NCI-H774 (cell line): ENCODE results near the gene CD47.

ENCODE experiments used
- DNase-seq: peaks from one replicate; lab custom pipeline; 2025; lab: John Stamatoyannopoulos, UW

The CD47 gene

GRCh38 chr3:108090701-108091497, at the start of gene CD47:
TSS of gene CD47 (minus strand) at chr3:108091031. CDS start at chr3:108090908, 123 bp downstream.
- DNase-seq = peak; percentile 70

- DNase-seq = no peak
Measured at GRCh38 chr3:108137460-108137814, 46.6 kb upstream of the CD47 start.

- no peak for DNase-seq
Measured at GRCh38 chr3:108136561-108137459, 46.0 kb upstream of the CD47 start.

- DNase-seq = no peak
Measured at GRCh38 chr3:108134555-108134880, 43.7 kb upstream of the CD47 start.

GRCh38 chr3:108133858-108134554, 43.2 kb upstream of the CD47 start:
- no peak for DNase-seq

GRCh38 chr3:108133048-108133369, 42.2 kb upstream of the CD47 start:
- DNase-seq = no peak

- DNase-seq = no peak
Measured at GRCh38 chr3:108131475-108132134, 40.8 kb upstream of the CD47 start.

GRCh38 chr3:108130701-108131474, 40.1 kb upstream of the CD47 start:
- no peak for DNase-seq

- no peak for DNase-seq
Measured at GRCh38 chr3:108130236-108130635, 39.4 kb upstream of the CD47 start.

- peak; percentile 7 for DNase-seq
Measured at GRCh38 chr3:108127301-108127988, 36.6 kb upstream of the CD47 start.

- DNase-seq = no peak
Measured at GRCh38 chr3:108126348-108126747, 35.5 kb upstream of the CD47 start.

- peak; percentile 73 for DNase-seq
Measured at GRCh38 chr3:108125550-108126071, 34.8 kb upstream of the CD47 start.

GRCh38 chr3:108125153-108125543, 34.3 kb upstream of the CD47 start:
- DNase-seq = no peak

- no peak for DNase-seq
Measured at GRCh38 chr3:108124337-108125152, 33.7 kb upstream of the CD47 start.

GRCh38 chr3:108123326-108123725, 32.5 kb upstream of the CD47 start:
- no peak for DNase-seq

- DNase-seq = peak; percentile 6
Measured at GRCh38 chr3:108122276-108122675, 31.4 kb upstream of the CD47 start.

GRCh38 chr3:108119398-108120104, 28.7 kb upstream of the CD47 start:
- DNase-seq = no peak

GRCh38 chr3:108118038-108118768, 27.4 kb upstream of the CD47 start:
- no peak for DNase-seq
